NAMALWA (cell line): Measurements from ENCODE around the gene MLF1.

ENCODE experiments used
- DNase-seq: peaks from one replicate; pipeline ENCODE4 v3.0.0-alpha.2; 2015; ENCODE audit warnings: low spot score

Gene MLF1

DNA sequence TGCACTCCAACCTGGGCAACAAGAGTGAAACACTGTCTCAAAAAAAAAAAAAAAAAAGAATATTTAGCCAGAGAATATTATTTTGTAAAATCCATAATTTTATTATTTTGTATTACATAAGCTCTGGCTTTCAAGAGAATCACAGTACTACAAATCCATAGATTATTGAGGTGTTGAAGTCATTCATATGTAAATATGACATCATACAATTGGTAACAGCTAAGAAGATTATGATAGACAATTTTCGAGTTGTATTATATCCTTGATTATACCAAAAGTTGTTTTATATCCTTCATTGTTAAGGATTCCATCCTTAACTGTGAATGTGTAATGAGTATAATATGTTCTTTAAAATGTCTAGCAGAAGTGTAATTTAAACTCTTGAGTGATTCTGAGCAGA lies 3.7 kb downstream of the MLF1 start:
- no peak for DNase-seq

DNA sequence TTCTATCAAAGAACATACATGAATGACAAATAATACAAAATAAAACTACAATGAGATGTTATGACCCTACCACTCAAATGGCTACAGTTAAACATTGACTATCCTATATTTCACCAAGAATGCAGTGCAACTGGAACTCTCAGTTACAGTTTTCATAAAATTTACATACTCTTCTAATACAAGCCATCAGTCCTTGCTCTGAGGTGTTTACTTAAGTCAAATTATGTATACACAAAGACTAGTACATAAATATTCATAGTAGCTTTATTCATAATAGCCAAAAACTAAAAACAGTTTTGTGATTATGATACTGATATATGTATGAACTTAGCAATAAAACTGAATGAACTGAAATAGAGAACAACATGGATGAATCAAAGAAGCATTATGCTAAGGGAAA lies 19.2 kb downstream of the MLF1 start:
- DNase-seq = no peak

DNA sequence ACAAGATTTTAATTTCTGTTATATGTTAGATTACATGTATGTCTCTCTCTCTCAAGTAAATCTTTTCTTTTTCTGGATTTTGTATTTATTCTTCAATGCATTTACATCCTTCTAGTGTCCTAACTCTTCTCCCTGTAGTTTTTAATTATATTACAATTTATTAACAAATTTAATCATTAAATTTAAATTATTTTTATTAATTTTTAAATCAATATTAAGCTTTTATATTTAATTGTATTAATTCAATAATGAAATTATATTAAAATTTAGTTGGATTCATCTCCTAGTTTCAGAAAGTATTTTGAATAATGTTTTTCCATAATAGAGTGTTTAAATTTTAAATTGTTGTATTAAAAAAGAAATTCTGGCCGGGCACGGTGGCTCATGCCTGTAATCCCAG lies 29.8 kb downstream of the MLF1 start:
- DNase-seq = no peak

DNA sequence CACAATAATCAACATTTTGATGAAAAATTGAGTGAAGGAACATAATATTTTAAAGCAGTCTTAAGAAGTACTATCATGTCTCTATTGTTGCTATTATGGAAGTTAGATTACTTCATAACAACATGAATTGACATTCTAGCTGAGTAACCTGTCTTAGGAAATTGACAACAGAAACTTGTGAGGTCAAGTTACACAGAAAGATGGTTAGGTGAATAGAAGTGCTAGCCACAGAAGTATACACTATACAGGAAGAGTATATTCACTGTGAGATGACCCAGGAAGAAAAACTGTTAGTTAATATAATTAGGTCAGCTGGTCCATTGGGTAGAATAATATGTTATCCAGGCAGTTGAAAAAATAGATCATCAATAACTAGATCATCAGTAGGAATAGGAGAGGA lies 31.2 kb downstream of the MLF1 start:
- DNase-seq = no peak

DNA sequence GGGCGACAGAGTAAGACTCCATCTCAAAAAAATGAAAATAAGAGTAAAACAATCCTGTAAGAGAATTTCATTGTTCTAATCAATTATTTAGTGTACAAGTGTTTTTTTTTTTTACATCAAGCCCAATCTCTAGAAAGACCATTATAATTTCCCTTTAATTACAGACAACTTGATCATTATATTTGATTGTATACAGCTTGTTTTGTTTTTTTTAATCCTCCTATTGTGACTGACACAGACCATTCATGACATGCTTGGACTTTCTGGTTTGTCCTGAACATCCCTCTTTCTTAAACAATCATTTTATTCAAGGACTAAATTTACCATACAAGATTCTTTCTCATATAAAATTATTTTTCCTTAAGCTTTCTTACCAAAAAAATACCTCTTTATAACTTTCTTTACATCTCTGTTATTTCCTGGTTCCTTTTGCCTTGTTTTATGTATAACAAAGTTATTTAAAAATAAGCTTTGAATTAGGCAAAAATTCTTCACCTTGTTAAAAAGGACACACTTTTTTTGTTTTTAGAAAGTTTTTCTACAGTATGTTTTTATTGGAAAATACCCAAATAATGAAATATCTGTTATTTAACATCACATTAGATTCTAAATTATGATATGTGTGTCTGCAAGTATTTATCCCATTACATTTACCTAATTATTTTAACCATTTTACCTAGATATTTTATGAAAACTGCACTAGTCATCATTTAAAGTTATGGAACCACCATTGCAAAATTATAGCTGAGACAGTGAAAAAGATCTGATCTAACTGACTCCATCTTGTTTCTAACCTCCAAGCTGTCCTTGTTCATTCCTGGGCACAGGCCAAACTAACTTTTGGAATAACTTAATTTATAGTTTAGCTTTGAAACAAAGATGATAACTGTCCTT lies 47.2 kb downstream of the MLF1 start:
- DNase-seq = no peak

DNA sequence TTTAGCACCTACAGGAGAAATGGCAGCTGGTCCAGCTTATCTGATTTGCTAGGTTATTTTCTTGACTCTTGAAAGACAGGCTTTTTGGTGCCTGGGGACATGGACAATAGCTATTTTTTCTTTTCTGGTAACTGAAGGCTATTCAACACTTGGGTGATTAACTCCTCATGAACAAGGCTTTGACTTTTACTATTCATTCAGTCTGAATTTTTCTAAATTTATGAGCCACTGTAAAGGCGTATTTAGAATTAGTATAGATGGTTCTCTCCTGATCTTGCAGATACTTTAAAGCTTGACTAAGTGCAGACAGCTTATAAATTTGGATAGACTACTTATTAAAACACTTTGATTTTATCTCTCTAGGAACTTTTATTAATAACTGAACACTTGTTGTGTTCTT lies 54.9 kb downstream of the MLF1 start:
- no peak for DNase-seq

DNA sequence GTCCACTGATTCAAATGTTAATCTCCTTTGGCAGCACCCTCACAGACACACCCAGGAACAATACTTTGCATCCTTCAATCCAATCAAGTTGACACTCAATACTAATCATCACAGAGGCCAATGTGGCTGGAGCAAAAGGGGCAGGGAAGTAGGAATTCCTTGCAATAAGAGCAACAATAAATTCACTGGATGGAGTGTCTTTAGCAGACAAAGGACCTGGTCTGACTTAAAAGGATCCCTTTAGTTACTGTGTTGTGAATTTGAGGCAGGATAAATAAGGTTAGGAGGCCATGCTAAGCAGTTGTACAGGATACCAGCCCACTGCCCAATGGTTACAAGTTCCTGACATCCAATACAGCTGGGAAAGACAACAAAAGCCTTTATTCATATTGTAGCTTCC lies 61.0 kb downstream of the MLF1 start:
- no peak for DNase-seq

DNA sequence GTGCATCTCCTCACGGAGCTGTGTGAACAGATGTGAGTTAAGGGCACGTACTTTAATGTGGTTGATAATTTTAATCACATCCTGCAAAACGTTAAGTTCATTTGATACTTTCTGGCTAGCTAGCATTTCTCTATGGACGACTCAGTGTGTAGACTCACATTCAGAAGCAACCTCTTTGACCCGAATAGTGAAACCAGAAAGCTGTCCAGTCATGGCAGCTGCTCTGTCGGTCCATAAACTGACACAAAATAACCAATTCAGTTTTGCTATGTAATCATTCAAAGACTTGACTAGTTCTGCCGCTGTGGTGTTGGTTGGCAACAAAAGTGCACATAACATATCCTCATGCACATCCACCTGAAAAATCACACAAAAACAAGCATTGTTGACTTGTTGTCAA lies 69.7 kb downstream of the MLF1 start:
- DNase-seq = no peak

DNA sequence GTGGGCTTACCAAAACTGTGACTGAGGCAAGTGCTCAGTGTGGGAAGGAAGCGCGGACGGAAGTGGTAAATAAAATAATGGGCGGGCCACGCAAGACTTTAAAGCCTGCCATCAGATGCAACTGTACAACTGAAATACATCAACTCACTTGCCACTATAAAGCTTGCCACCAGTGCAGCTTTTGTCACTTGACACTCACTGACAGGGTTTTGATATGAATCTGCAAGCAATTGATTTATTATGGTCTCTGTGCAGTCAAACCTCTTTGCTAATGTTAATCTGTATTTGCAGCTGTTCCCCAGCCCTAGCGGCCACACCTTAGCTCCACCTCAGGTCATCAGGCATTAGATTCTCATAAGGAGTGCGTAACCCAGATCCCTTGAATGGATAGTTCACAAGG lies 71.0 kb downstream of the MLF1 start:
- DNase-seq = no peak

DNA sequence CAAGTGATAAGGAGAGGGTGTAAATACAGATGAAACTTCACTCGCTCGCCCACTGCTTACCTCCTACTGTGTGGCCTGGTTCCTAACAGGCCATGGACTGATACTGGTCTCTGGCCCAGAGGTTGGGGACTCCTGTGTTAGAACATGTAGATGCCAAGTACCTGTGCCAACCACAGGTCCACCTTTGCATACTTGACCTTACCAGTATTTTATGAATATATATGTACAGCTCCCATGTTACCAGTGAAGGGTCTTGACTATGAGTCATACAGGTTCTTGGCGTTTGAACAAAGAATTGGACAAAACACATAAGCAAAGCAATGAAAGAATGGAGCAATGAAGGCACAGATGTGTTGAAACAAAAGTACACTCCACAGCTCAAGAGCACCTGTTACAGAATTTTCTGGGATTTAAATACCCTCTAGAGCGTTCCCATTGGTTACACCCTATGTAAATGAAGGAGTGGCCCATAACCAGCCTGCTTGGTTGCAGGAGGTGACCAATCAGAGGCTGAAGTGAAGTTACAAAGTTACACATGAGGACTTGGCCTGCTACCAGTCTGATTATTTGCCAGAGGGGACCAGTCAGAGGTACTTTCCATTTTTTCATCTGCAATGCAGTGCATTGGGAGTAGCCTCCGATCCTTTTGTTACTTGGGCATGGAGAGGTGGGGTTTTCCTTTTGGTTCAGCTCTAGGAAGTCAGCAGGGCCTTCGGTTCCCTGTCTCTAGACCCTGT lies 71.6 kb downstream of the MLF1 start:
- peak; percentile 10 for DNase-seq

DNA sequence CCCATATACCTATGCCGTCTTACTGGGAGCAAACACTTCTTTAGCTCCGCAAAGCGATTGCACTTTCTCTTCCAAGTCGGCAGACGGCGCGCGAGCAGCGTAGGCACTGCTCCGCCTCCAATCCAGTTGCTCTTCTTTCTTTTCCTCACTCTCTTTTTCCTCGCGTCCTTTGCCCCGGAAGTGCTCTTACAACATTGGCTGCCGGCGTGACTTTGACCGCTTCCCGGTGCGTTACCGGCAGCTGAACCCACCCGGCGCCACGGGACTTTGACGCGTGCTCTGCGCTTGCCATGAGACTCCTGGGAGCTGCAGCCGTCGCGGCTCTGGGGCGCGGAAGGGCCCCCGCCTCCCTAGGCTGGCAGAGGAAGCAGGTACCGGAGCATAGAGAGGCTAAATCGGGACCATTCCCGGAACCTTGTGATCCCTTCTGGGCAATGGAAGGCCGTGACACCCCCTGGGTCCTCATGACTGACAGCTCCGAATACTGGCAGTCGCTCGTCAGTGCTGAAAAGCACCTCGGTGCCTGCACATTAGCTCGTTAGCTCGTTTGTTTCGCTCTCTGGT lies 73.4 kb downstream of the MLF1 start, which contains the start of gene GFM1:
TSS of gene GFM1 (plus strand) at position 183 of the 564 bp plus-strand sequence. CDS start at position 291, 108 bp downstream.
- DNase-seq = peak; percentile 98

DNA sequence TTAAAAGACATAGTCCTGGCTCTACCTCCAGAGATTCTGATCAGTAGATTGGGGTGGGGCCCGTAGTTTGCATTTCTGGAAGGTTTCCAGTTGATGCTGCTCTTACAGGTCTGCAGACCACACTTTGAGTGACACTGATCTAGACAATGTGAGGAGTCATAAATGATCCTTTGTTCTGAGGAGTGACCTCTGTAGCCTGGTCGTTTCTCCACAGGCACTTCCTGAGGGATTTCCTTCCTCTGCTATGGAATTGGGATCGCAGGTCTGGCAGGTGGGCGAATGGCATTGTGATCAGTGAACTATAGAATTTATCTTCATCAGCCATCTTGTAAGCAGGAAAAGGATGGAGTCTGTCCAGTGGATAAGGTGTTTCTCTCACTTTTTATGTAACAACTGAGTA lies 78.8 kb downstream of the MLF1 start:
- DNase-seq = no peak

DNA sequence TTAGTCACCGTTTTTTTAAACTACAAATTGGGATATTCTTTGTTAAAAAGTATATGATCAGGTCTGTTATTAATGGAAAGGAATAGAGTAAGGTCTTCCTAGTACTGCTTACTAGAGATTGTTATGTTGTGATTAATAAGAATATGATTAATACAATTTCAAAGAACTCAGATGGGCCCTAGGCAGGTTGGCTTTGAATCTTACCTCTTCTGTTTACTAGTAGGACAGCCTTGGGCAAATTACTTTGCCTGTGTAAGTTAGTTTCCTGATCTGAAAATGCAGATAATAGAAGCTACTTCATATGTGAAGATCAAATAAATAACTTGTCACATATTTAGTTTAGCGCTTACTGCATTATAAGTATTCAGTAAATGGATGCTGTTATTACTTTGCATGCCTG lies 80.2 kb downstream of the MLF1 start:
- no peak for DNase-seq

DNA sequence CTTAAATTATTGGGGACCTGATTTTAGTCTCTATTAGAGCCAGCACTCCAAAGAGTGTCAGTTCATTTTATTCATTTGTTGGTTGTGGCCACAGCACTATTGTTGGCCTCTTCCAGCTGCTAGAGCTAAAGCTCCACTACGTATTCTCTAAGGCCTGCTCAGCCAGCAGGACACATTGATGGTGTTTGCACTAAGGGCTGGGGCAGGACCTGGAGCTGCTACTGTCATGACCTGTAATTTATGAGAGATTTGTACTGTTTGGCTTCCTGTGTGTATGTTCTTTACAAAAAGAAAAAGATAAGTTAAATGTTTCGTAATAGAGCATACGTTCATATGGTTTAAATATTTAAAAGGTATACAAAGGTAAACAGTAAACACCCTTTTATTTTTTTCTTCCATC lies 81.5 kb downstream of the MLF1 start:
- DNase-seq = no peak
